Anterior cingulate cortex (tissue), 58 donors: Measurements from ENCODE around the gene PHLDB1.

Source experiments
- DNase-seq, 58 donors: peaks; one replicate each; lab custom pipeline; 2025; lab: John Stamatoyannopoulos, UW

Gene PHLDB1

DNA sequence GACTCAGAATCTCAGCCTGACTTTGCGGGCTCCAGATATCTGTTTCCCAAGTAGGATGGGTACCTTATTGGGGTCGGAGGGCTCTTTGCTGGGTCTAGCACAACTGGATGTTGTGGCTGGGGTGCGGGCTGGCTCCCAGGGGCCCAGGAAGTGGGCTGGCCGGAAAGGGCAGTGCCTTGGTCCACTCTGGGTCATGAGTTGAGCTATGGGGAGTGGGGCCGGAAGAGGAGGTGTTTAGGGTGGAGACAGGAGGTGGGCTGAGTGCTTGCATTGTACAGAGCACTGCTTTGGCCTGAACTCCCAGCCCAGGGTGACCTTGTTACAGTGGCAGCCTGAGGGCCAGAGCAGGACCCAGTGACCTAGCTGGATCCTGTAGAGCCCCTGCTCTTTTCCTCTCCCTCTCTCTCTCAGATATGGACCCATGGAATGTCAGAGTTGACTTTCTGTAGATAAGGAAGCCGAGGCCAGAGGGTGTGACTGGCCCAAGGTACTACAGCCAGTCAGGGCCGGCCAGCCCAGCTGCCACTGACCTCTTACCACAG is 13.2 kb downstream of the PHLDB1 start:
- no peak for DNase-seq

DNA sequence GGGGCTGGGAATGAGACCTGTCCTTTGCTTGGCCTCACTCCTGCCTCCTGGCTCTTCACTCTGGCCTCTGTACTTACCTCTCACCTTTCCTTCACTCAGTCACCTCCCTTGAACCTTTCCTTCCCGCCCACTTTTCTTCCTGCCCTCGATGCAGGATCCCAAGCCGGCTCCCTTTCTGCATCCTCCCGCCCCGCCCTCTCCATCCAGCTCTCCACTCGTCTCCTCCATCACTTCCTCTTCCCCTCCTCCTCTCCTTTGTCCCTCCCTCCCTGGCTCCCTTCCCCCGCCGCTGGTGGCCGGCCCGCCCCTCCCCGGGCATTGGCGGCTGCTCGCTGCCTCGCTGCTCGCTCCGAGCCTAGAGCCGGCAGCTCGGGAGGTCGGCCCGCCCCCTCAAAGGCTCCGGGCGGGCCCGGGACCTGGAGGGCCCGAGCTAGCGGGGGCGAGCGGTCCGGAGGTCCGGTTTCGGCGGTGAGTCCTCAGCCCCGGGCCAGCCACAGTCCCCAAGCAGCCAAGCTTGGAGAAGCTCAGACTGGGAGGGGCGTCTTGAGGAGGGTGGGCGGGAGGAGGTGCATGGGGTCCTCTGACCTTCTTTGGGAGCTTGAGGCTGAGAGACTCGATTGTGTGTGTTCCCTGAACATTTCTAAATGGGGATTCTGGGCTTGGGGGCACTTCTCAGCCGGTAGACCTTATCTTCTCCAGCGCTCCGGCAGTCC is 13.8 kb downstream of the PHLDB1 start:
- peak in 55 of 58 donors; percentile 33 to 93 (median 83) for DNase-seq

- no peak for DNase-seq
Measured at GRCh38 chr11:118621784-118622375, 14.5 kb downstream of the PHLDB1 start.

DNA sequence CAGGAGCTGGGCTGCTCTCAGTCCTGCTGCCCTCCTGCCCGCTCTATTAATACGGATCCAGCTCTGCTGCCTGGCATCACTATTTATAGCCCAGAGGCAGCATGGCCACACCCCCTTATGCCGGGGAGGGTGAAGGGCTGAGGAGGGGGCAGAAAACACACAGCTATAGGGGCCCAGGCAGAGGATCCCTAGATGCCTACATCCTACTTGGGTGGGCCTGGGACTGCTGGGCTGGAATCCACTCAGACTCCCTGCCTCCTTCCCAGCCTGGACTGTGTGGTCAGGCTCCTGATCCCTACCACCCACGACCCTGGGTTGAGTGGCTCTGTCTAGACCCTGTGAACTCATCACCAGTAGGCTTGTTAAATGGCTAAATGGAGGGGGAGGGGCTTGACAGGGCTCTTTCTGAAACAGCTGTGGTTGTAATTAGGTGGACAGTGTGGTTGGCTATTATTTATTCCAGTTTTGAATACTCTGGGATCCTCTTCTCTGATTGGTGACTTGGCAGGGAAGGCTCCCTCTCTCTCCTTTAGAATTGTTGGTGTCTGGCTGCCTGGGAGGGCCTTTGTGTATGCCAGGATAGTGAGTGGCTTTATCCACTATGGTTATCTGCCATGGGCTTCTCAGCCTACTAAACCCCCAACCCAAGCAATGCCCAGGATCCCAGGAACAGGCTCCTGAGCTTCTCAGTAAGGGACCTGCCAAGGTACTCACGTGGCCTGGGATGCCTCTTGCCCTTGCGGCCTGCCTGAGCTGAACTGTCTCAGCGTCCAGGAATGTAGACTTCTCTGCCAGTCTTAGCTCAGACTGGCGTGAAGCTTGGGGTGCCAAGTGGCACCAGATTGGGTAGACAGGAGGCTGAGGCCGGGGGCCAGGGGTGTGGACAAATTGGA is 15.2 kb downstream of the PHLDB1 start:
- DNase-seq = peak in 34 of 58 donors; percentile 16 to 74 (median 38)

DNA sequence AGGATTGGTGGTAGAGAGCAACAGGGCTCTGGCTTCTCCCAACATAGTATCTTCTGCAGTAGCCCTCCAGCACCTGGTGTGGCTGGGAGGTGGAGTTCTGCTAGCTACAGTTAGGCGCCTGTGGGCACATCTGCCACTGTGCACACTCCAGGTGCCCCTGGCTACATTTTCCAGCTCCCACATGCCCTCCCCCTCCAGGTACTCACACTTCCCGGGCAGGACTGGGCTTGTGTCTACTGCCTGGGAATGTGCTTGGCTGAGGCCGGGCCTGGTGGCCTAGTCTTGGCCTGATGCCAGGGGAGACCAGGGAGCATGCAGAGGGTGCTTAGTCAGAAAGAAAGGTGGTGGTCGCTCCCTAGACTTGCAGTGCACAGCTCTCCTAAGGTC is 15.8 kb downstream of the PHLDB1 start:
- DNase-seq = peak in 1 of 58 donors; percentile 15

DNA sequence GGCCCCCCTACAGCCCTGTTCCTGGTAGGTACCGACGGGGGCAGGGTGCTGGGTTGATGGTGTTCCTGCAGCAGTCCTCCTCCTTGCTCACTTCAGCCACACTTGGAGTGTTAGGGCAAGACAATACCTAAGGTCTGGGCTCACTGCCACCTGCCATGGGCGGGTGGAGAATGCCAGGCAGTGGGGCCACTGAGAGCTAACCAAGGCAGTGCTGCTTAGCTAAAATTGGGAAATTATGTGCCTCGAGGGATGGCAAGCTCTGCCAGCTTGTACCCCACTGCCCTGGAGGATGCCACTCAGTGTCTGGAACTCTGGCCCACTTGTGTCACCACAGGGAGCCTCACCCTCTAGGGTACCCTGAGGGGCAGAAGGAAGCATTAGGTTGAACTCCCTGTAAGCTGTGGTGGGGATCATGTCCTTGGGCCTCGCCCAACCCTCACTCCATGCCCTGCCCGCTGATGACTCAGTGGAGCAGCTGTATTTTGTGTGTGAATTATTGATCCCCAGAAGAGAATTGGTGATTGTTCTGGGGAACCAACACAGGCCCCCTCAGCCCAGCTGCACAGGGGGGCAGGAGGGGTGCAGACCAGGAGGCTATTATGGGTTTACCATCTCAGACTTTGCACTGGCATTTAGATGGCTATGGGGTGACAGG is 17.7 kb downstream of the PHLDB1 start:
- DNase-seq = peak in 30 of 58 donors; percentile 21 to 79 (median 50)

- peak in 2 of 58 donors; percentile 25 to 37 for DNase-seq
Measured at GRCh38 chr11:118625976-118626375, 18.6 kb downstream of the PHLDB1 start.

GRCh38 chr11:118627566-118627965 is 20.2 kb downstream of the PHLDB1 start:
- DNase-seq = no peak

DNA sequence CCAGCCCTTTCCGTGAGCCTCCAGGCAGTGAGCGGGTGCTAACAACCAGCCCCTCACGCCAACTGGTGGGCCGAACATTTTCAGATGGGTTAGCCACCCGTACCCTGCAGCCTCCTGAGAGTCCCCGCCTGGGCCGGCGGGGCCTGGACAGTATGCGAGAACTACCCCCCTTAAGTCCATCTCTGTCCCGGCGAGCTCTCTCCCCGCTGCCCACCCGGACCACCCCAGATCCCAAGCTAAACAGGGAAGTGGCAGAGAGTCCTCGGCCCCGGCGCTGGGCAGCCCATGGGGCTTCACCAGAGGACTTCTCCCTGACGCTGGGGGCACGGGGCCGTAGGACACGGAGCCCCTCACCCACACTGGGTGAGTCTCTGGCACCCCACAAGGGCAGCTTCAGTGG is 20.6 kb downstream of the PHLDB1 start:
- no peak for DNase-seq

DNA sequence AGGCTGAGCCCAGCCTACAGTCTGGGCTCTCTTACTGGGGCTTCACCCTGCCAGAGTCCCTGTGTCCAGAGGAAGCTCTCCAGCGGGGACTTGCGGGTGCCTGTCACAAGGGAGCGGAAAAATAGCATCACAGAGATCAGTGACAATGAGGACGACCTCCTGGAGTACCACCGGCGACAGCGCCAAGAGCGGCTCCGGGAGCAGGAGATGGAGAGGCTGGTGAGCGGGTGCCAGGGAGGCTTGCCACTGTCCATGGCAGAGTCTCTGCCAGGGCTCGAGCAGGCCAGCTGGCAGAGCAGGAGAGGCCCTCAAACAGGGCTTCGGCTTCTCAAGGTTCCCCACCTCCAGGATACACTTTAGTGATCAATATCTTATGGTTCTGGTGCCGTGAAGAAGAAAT is 21.0 kb downstream of the PHLDB1 start:
- DNase-seq = peak in 24 of 58 donors; percentile 13 to 74 (median 36)

DNA sequence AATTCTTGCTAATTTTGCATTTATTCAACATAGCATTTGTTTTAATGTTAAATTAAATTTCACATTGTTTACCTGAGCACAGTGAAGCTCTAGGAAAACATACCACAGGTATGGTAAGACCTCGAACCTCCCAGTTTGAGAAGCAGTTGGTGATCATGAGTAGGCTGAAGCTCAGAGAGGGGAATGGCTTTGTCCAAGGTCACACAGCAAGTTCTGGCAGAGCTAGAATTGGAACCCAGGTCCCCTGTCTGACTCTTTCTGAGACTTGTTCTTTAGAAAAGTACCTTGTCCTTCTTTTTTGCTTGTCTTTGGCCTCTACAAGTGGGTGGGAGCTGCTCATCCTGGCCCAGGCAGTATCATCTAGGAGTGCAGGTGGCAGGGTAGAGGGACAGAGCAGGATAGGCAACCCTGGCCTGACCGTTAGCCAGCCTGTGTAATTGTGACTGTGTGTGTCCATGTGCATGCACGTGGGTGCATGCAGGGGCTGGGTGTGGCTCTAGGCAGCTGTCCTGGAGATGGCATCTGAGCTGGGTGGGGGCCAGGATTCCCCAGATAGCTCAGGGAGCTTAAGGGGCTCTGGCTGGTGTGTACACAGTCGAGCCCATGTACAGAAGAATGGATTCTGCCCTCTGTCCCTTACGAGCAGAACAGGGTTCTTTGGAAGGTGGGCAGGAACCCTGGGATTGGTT is 21.6 kb downstream of the PHLDB1 start:
- no peak for DNase-seq

- no peak for DNase-seq
Measured at GRCh38 chr11:118629761-118630661, 22.6 kb downstream of the PHLDB1 start.

DNA sequence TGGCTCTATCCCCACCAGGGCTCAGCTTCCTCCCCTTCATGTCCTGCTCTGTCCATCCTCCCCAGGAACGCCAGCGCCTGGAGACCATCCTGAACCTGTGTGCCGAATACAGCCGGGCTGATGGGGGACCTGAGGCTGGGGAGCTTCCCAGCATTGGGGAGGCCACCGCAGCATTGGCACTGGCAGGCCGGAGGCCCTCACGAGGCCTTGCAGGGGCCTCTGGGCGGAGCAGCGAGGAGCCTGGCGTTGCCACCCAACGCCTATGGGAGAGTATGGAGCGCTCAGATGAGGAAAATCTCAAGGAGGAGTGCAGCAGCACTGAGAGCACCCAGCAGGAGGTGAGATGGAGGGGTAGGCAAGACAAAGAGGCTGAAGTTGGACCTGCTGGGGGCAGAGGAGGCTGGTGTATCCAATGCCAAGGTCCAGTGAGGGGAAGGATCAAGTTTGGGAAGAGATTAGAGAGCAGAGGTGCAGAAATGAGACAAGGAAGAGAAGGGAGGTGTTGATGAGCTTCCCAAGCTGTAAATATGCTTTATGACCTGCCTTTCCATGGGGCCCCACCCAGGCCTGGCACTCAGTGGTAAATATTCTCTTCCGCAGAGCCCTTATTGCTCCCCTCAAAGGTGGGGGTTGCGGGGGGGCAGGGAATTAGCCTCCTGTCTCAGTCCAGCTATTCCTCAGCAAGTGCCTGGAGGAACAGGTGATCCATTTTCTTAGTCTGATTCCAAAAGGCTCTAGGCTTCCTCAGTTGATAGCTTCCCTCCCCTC is 23.9 kb downstream of the PHLDB1 start:
- no peak for DNase-seq

DNA sequence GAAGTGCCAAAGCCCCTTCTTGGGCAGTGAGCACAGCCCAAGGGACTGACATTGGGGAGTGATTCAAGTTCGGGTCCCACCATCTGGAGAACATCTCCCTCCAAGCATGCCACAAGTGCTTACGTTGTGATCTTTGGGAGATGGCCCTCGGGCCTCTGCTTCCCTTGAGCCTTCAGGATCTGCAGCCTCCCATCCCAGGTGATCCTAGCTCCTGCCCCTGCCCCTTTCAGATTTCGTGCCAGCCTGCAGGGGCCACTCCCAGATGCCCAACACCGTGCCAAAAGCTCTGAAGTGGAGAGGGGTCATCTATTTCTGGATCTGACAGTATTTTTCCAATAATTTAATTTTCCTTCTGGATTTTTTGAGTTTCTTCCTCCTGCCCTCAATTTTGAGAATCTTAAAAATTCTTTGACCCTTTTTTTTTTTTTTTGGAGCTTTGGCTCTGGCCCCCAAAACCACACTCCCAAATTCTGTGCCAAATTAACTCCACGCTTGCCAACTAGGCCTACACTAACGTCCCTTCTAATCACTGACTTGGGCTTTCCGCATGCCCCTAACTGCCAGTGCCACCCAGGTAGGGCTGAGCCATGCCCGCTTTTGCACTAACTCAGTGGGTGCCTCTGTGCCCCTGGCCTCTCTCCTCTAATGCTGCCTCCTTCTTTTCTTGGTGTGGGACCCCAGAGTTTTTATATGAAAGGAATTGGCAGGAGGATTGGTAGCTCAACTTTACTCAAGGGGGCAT is 25.3 kb downstream of the PHLDB1 start:
- DNase-seq = no peak

DNA sequence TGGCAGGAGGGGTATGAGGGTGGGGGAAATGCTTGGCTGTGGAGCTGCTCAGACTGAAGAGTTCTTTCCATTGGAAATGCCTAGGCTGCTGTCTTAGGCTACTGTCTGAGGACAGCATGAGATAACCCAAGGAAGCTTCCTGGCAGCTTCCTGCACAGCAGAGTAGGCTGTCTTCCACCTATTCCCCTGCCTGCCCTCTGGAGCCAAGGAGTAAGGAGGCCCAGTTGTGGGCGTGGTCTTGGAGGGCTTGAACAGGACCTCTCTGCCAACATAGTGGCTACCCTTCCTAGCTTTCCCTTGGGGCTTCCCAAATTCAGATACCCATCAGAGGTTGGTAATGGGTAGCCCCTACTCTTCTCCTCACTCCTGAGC is 25.9 kb downstream of the PHLDB1 start:
- no peak for DNase-seq

- no peak for DNase-seq
Measured at GRCh38 chr11:118633979-118634378, 26.6 kb downstream of the PHLDB1 start.
